ENCODE data around the gene KCTD7.
A peak's percentile ranks its signal among the peaks of the same experiment; 100 is the strongest.
"Not testable (repeated sequence)": the region's sequence is repeated elsewhere in the genome, so short reads cannot be mapped to it uniquely, and the experiment has no call there.

KCTD7 gene

DNA sequence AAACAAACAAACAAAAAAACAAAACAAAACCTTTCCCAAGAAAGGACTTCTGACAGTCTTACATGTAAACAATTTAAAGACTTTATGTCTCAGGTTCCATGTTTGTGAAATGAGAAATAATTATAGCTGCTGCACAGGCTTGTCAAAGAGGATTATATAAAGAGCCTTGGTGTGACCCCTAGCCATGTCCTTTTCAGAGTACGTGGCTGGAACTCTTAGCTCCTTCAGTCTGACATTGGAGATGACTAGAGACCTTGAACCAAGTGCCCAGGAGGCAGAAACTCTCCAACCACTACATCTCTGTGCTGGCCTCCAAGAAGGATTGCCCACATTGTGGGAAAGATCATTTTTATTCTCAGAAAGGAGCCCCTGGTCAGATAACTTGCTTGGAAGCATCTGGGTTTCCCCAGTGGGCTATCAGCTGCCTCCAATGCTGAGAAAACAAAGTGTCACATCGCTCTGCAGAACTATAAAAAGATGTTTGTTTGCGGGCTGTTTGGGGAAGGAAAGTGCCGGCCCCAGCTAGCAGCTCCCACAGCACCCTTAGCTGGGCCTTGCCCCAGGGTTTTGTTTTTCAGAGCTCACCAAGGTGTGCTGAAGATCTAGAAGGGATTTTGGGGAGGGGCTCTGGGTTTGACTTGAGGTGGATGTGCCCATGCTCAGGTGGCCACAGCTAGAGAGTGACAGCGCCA is 43.9 kb downstream of the KCTD7 start:
- H3K9ac ChIP-seq (ENCODE audit: low read length); H3K4me3 ChIP-seq (ENCODE audit: low read depth in 1 of 2, low read length in 2 of 2); H3K4me1 ChIP-seq (ENCODE audit: insufficient read depth, low read length); H3K27ac ChIP-seq (ENCODE audit: low read depth, low read length); H3K9me3 ChIP-seq (ENCODE audit: low read length); H3K27me3 ChIP-seq (ENCODE audit: control insufficient read depth in 1 of 2, insufficient read depth in 2 of 2, low read length in 2 of 2); H3K36me3 ChIP-seq (ENCODE audit: insufficient read depth, low read length): not testable (repeated sequence)

DNA sequence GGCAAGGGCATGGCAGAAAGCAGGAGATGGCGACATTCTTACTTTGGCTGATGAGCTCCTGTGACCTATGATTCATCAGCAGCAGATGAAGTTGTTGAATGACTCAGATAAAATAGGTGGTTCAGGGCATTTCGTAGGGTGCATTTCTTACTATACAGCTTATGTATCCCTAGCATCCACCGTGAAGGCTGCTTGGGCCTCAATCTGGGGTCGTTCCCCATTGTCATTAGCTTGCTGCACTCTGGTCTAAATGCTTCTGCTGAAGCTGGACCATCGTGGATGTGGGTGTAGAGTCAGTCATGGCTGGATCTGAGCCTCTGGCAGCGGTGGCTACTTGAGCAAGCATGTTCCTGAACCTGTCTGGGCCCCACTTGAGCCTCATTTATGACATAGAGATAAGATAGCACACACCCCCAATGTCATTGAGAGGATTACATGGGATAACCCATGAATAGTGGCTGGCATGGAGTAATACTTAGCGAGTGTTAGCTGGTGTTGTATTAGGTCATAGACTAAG is 44.5 kb downstream of the KCTD7 start:
- not testable (repeated sequence) for H3K9me3 ChIP-seq (ENCODE audit: low read length); H3K4me1 ChIP-seq (ENCODE audit: insufficient read depth, low read length); H3K27ac ChIP-seq (ENCODE audit: low read depth, low read length)

GRCh38 chr7:66679633-66680244 is 51.1 kb downstream of the KCTD7 start:
- Histone ChIP-seq H3K4me3 (ENCODE audit: low read depth in 1 of 2, low read length in 2 of 2) (no peak overlapping the region), H3K9me3 (ENCODE audit: low read length) (no peaks in the 10 kb centered on the region), H3K9ac (ENCODE audit: low read length) (no peak overlapping the region), H3K36me3 (ENCODE audit: insufficient read depth, low read length) (no peaks in the 10 kb centered on the region), H3K27me3 (ENCODE audit: control insufficient read depth in 1 of 2, insufficient read depth in 2 of 2, low read length in 2 of 2) (no peaks in the 10 kb centered on the region), H3K4me1 (ENCODE audit: insufficient read depth, low read length) (peaks cover 8% of the 10 kb centered on the region), H3K27ac (ENCODE audit: low read depth, low read length) (no peak overlapping the region)

More for the DNA sequence above, 44.5 kb downstream of the KCTD7 start:
- not testable (repeated sequence) for H3K4me3 ChIP-seq (ENCODE audit: low read depth in 1 of 2, low read length in 2 of 2); H3K27me3 ChIP-seq (ENCODE audit: control insufficient read depth in 1 of 2, insufficient read depth in 2 of 2, low read length in 2 of 2); H3K36me3 ChIP-seq (ENCODE audit: insufficient read depth, low read length); H3K9ac ChIP-seq (ENCODE audit: low read length)

DNA sequence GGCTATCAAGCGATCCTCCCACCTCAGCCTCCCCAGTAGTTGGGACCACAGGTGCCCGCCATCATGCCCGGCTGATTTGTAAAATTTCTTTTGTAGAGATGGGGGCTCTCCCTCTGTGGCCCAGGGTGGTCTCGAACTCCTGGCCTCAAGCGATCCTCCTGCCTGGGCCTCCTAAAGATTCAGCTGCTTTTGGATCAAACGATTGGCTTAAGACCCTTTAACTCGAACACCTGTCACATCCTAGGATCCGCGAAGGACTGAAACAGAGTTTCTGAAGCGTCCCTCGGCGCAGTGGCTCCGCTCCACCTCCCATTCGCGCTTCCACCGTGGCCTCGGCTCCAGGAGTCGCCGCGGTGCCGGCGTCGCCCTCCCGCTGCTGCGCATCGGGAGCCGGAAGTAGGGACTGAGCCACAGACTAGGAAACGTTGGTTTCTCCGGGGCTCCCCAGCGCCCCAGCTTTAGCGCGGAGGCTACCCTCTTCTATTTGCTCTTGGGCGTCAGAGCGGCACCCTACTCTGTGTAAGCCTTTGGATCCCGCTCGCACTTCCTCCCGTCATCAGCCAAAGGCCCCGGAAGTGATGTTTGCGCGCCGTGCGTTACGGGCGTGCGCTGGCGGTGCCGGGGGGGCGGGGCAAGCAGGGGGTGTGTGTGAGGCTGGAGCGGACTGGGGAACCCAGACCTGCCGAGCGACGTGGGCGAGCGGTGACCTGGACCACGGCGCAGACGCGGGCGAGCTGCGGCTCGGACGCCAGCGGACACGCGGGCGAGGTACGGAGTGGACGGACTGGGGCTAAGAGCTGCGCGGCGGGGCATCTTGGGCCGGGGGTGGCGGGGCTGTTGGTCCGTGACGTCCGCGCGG is 53.0 kb downstream of the KCTD7 start:
- H3K27me3 ChIP-seq (ENCODE audit: control insufficient read depth in 1 of 2, insufficient read depth in 2 of 2, low read length in 2 of 2) = no peaks in the 10 kb centered on the region
- no peaks in the 10 kb centered on the region for H3K36me3 ChIP-seq (ENCODE audit: insufficient read depth, low read length)
- H3K9me3 ChIP-seq (ENCODE audit: low read length) = no peaks in the 10 kb centered on the region
- H3K4me3 ChIP-seq (ENCODE audit: low read depth in 1 of 2, low read length in 2 of 2) = peak overlapping the region; percentile 79 to 91
- peaks cover 8% of the 10 kb centered on the region for H3K4me1 ChIP-seq (ENCODE audit: insufficient read depth, low read length)
- H3K27ac ChIP-seq (ENCODE audit: low read depth, low read length) = peak overlapping the region; percentile 94
- H3K9ac ChIP-seq (ENCODE audit: low read length) = peak overlapping the region; percentile 91

DNA sequence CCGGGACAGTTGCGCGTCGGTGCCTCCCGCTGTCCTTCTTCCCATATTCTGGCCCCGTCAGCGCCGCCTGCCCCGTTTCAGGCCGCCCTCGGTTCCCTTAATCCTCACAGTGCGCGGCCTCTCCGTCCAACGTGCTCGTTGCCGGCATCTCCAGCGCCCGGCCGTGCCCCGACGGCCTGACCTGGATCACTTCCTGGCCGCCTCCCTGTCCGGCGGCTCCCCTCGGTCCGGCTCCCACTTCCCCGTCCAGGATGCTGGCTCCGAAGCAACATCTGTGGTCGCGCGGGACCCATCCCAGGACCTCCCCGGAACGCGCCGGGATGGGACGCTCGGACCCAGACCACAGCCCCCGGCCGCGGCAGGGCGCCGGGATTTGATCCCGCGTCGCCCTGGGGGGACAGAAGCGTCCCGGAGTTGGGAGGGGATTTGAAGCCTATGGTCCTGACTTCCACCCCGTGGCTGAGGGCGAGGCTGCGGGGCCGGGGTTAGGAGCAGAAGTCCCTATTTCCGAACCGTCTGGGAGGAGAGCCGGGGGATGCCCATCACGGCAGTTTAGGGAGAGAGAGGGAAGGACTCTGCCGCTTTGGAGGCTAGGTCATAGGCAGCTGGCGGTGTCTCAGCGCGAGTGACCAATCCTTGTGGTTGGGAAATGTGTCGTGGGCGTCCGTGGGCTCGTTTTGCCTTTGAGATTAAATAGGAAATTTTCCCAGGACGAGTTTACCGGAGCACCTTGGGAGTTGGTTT is 53.8 kb downstream of the KCTD7 start:
- Histone ChIP-seq H3K36me3 (ENCODE audit: insufficient read depth, low read length) (no peaks in the 10 kb centered on the region), H3K27ac (ENCODE audit: low read depth, low read length) (peak overlapping the region; percentile 94), H3K4me3 (ENCODE audit: low read depth in 1 of 2, low read length in 2 of 2) (peak overlapping the region; percentile 79 to 91), H3K9ac (ENCODE audit: low read length) (peak overlapping the region; percentile 57), H3K9me3 (ENCODE audit: low read length) (no peaks in the 10 kb centered on the region), H3K4me1 (ENCODE audit: insufficient read depth, low read length) (peaks cover 8% of the 10 kb centered on the region), H3K27me3 (ENCODE audit: control insufficient read depth in 1 of 2, insufficient read depth in 2 of 2, low read length in 2 of 2) (no peaks in the 10 kb centered on the region)

DNA sequence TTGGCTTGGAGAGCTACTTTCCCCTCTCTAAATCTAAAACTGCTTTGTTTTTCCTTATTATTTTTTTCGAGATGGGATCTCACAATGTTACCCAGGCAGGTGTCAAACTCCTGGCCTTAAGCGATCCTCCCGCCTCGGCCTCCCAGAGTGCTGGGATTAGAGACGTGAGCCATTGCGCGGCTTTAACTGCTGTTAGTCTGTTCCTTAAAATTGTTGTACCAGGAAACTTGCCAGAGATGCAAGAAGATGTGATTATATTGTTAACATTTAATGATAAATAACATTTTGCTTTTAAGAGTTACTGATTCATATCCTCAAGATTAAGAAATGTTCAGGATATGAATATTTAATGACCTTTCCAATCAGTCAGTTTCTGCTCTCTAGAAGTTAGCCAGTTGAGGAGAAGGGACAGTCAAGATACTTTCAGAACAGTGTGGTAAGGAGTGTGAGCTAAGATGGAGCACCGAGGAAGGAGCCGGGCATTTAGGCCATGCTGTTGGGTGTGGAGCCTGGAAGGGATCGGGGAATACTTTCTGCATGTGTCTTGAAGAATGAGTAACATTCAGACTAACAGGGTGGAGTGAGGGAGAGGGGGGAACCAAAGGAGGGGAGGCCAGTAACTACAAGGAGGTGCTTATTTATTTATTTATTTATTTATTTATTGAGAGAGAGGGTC is 54.6 kb downstream of the KCTD7 start:
- H3K4me3 ChIP-seq (ENCODE audit: low read depth in 1 of 2, low read length in 2 of 2) = peak overlapping the region; percentile 79 to 91
- H3K9ac ChIP-seq (ENCODE audit: low read length); H3K9me3 ChIP-seq (ENCODE audit: low read length); H3K36me3 ChIP-seq (ENCODE audit: insufficient read depth, low read length); H3K27me3 ChIP-seq (ENCODE audit: control insufficient read depth in 1 of 2, insufficient read depth in 2 of 2, low read length in 2 of 2); H3K4me1 ChIP-seq (ENCODE audit: insufficient read depth, low read length); H3K27ac ChIP-seq (ENCODE audit: low read depth, low read length): not testable (repeated sequence)

DNA sequence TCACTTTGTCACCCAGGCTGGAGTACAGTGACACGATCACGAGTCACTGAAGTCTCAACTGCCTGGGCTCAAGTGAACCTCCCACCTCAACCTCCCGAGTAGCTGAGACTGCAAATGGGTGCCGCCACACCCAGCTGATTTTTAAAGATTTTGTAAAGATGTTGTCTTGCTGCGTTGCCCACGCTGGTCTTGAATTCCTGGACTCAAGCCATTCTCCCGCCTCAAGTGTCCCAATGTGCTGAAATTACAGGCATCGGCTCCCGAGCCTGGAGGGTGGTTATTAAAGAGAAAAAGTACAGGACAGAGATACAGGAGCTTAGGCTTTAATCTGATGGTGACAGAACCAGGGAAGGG is 55.1 kb downstream of the KCTD7 start:
- no peak overlapping the region for H3K27ac ChIP-seq (ENCODE audit: low read depth, low read length)
- no peak overlapping the region for H3K9ac ChIP-seq (ENCODE audit: low read length)

DNA sequence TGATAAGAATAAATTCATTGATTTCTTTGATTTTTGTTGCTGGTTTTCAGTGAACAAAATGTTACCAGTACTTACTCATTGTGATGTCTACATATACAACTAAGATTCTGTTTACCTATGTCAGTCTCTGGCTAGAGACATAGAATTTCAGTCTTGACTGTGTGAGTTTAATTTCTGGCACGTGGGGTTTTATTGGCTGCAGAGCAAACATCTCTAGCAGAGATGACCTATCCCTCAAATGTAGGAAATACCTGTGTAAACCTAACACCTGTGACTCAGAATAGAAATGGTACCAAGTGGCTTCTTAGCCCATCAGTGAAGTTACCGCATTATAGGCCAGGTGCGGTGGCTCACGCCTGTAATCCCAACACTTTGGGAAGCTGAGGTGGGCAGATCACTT is 57.0 kb downstream of the KCTD7 start:
- H3K9me3 ChIP-seq (ENCODE audit: low read length); H3K27me3 ChIP-seq (ENCODE audit: control insufficient read depth in 1 of 2, insufficient read depth in 2 of 2, low read length in 2 of 2); H3K4me3 ChIP-seq (ENCODE audit: low read depth in 1 of 2, low read length in 2 of 2); H3K4me1 ChIP-seq (ENCODE audit: insufficient read depth, low read length); H3K9ac ChIP-seq (ENCODE audit: low read length); H3K36me3 ChIP-seq (ENCODE audit: insufficient read depth, low read length); H3K27ac ChIP-seq (ENCODE audit: low read depth, low read length): not testable (repeated sequence)

More for the DNA sequence above, 55.1 kb downstream of the KCTD7 start:
- Histone ChIP-seq H3K4me1 (ENCODE audit: insufficient read depth, low read length) (peaks cover 8% of the 10 kb centered on the region), H3K9me3 (ENCODE audit: low read length) (no peaks in the 10 kb centered on the region), H3K27me3 (ENCODE audit: control insufficient read depth in 1 of 2, insufficient read depth in 2 of 2, low read length in 2 of 2) (no peaks in the 10 kb centered on the region), H3K36me3 (ENCODE audit: insufficient read depth, low read length) (no peaks in the 10 kb centered on the region), H3K4me3 (ENCODE audit: low read depth in 1 of 2, low read length in 2 of 2) (no peak overlapping the region)

- no peaks in the 10 kb centered on the region for H3K36me3 ChIP-seq (ENCODE audit: insufficient read depth, low read length)
Observed at GRCh38 chr7:66687186-66687585, 58.5 kb downstream of the KCTD7 start.

DNA sequence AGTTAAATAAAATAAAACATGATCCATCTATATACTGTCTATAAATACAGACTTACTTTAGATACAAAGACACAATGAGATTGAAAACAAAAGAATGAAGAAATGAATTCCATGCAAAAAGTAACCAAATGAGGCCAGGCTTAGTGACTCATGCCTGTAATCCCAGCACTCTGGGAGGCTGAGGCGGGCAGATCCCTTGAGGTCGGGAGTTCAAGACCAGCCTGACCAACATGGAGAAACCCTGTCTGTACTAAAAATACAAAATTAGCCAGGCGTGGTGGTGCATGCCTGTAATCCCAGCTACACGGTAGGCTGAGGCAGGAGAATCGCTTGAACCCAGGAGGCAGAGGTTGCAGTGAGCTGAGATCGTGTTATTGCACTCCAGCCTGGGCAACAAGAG is 59.0 kb downstream of the KCTD7 start:
- H3K27ac ChIP-seq (ENCODE audit: low read depth, low read length); H3K9ac ChIP-seq (ENCODE audit: low read length); H3K4me3 ChIP-seq (ENCODE audit: low read depth in 1 of 2, low read length in 2 of 2); H3K9me3 ChIP-seq (ENCODE audit: low read length); H3K27me3 ChIP-seq (ENCODE audit: control insufficient read depth in 1 of 2, insufficient read depth in 2 of 2, low read length in 2 of 2); H3K4me1 ChIP-seq (ENCODE audit: insufficient read depth, low read length); H3K36me3 ChIP-seq (ENCODE audit: insufficient read depth, low read length): not testable (repeated sequence)

More at GRCh38 chr7:66687186-66687585, 58.5 kb downstream of the KCTD7 start:
- Histone ChIP-seq H3K9me3 (ENCODE audit: low read length) (no peaks in the 10 kb centered on the region), H3K27me3 (ENCODE audit: control insufficient read depth in 1 of 2, insufficient read depth in 2 of 2, low read length in 2 of 2) (no peaks in the 10 kb centered on the region), H3K4me1 (ENCODE audit: insufficient read depth, low read length) (no peaks in the 10 kb centered on the region), H3K27ac (ENCODE audit: low read depth, low read length) (no peak overlapping the region), H3K9ac (ENCODE audit: low read length) (no peak overlapping the region), H3K4me3 (ENCODE audit: low read depth in 1 of 2, low read length in 2 of 2) (no peak overlapping the region)

All from muscle layer of colon (tissue), 2 donors.